GF-D8 (cell line): ENCODE data around the gene MAML3.
"Not testable (repeated sequence)": the region's sequence is repeated elsewhere in the genome, so short reads cannot be mapped to it uniquely, and the experiment has no call there.

Source experiments
- DNase-seq: peaks from one replicate; lab custom pipeline; 2025; lab: John Stamatoyannopoulos, UW

MAML3 gene

GRCh38 chr4:139961344-139961946 is 192.5 kb downstream of the MAML3 start:
- no peak for DNase-seq

GRCh38 chr4:139959396-139959795 is 194.6 kb downstream of the MAML3 start:
- DNase-seq: no peak

GRCh38 chr4:139958739-139959098 is 195.3 kb downstream of the MAML3 start:
- no peak for DNase-seq

GRCh38 chr4:139957986-139958738 is 195.8 kb downstream of the MAML3 start:
- DNase-seq: no peak

GRCh38 chr4:139957065-139957464 is 196.9 kb downstream of the MAML3 start:
- DNase-seq: no peak

GRCh38 chr4:139956507-139957017 is 197.4 kb downstream of the MAML3 start:
- no peak for DNase-seq

- no peak for DNase-seq
Measured at GRCh38 chr4:139955600-139955999, 198.4 kb downstream of the MAML3 start.

- no peak for DNase-seq
Measured at GRCh38 chr4:139954512-139954911, 199.5 kb downstream of the MAML3 start.

- DNase-seq: no peak
Measured at GRCh38 chr4:139951021-139951420, 203.0 kb downstream of the MAML3 start.

- peak; percentile 81 for DNase-seq
Measured at GRCh38 chr4:139950568-139950967, 203.4 kb downstream of the MAML3 start.

GRCh38 chr4:139944916-139945315 is 209.1 kb downstream of the MAML3 start:
- not testable (repeated sequence) for DNase-seq

GRCh38 chr4:139943277-139943676 is 210.7 kb downstream of the MAML3 start:
- DNase-seq: no peak

- no peak for DNase-seq
Measured at GRCh38 chr4:139942241-139942640, 211.7 kb downstream of the MAML3 start.

GRCh38 chr4:139940600-139940999 is 213.4 kb downstream of the MAML3 start:
- no peak for DNase-seq

GRCh38 chr4:139938414-139938813 is 215.6 kb downstream of the MAML3 start:
- no peak for DNase-seq

- no peak for DNase-seq
Measured at GRCh38 chr4:139935911-139936310, 218.1 kb downstream of the MAML3 start.

- DNase-seq: no peak
Measured at GRCh38 chr4:139934708-139935195, 219.2 kb downstream of the MAML3 start.

- DNase-seq: no peak
Measured at GRCh38 chr4:139934057-139934707, 219.8 kb downstream of the MAML3 start.

- DNase-seq: no peak
Measured at GRCh38 chr4:139933541-139933940, 220.4 kb downstream of the MAML3 start.

GRCh38 chr4:139933104-139933503 is 220.9 kb downstream of the MAML3 start:
- DNase-seq: no peak

- DNase-seq: no peak
Measured at GRCh38 chr4:139924782-139925181, 229.2 kb downstream of the MAML3 start.

GRCh38 chr4:139922406-139923024 is 231.5 kb downstream of the MAML3 start:
- DNase-seq: no peak
